GM12878 (cell line): Measurements from ENCODE around the gene MAPKAPK2. TPM values are rescaled to one million over a fixed set of nuclear protein-coding genes. Genes with fewer than 3 reads are reported as not detected.

Source experiments
- ATAC-seq: fragments of 200-7000 bp; cut with Tn5 transposase; 3 replicates; pipeline ENCODE4 v1.9.1; 2020; ENCODE audit warnings: mild to moderate bottlenecking, moderate library complexity
- BruUV-seq: library from RNA; stranded (reverse); fragments of 400-500 nt; replicated peaks from 2 replicates; lab custom pipeline; 2021; lab: Mats Ljungman, UMichigan
- CTCF ChIA-PET: fragments of 300-600 bp; sonication (Branson Sonifier 250); formaldehyde crosslinking; extraction: SDS; loops from one replicate; lab custom pipeline; 2021; ENCODE audit warnings: inconsistent platforms; lab: Yijun Ruan, JAX
- POLR2A ChIA-PET: fragments of 350-600 bp; formaldehyde crosslinking; extraction: SDS; loops from one replicate; lab custom pipeline; 2021; ENCODE audit warnings: inconsistent platforms; lab: Charles Lee
- RAD21 ChIA-PET: fragments of 300-600 bp; sonication (Branson Sonifier 250); formaldehyde crosslinking; loops from one replicate; lab custom pipeline; 2023; ENCODE audit warnings: antibody characterized with exemption; ENCODE audit not compliant: unreplicated experiment; lab: Charles Lee
- SMC1A ChIA-PET: fragments of 300-600 bp; sonication (Branson Sonifier 250); formaldehyde crosslinking; loops from one replicate; lab custom pipeline; 2023; ENCODE audit not compliant: unreplicated experiment, uncharacterized antibody; lab: Charles Lee
- DNase-seq: peaks from one replicate; pipeline ENCODE4 v3.0.0-alpha.2; 2011; ENCODE audit warnings: low read depth, low spot score
- FAIRE-seq: peaks from 3 replicates; lab custom pipeline; 2011; peaks lifted over from hg19 to GRCh38; lab: Jason Lieb, UNC
- H2AFZ ChIP-seq: 2 replicates; pipeline ENCODE4 v1.6.0; 2011; ENCODE audit warnings: low read depth, low read length, control low read depth; ENCODE audit not compliant: control insufficient read depth
- H3K27ac ChIP-seq: 2 replicates; pipeline ENCODE4 v1.5.1; 2011; ENCODE audit warnings: control low read depth; ENCODE audit not compliant: control insufficient read depth, insufficient read depth
- H3K27me3 ChIP-seq, 2 experiments: replicated peaks in 1 of 2; 2 replicates each; pipeline versions ENCODE4 v1.6.0 to v1.6.1; 2011; ENCODE audit warnings: low read length in 1 of 2; ENCODE audit not compliant: control insufficient read depth in 2 of 2, insufficient read depth in 2 of 2
- H3K36me3 ChIP-seq, 2 experiments: 2 replicates each; pipeline ENCODE4 v1.5.1; 2011; ENCODE audit warnings: low read length in 1 of 2; ENCODE audit not compliant: control insufficient read depth in 2 of 2, insufficient read depth in 2 of 2
- H3K4me1 ChIP-seq: 2 replicates; pipeline ENCODE4 v1.6.1; 2011; ENCODE audit warnings: mild to moderate bottlenecking, low read length, moderate library complexity, mixed read lengths; ENCODE audit not compliant: control insufficient read depth, insufficient read depth
- H3K4me2 ChIP-seq: 2 replicates; pipeline ENCODE4 v1.6.0; 2011; ENCODE audit warnings: control low read depth; ENCODE audit not compliant: control insufficient read depth, insufficient read depth
- H3K4me3 ChIP-seq: fragments of 200-600 bp; sonication (generic); 2 replicates; pipeline ENCODE4 v1.5.1; 2016
- H3K79me2 ChIP-seq: 2 replicates; pipeline ENCODE4 v1.6.0; 2011; ENCODE audit warnings: low read length; ENCODE audit not compliant: control insufficient read depth, insufficient read depth
- H3K9ac ChIP-seq: 2 replicates; pipeline ENCODE4 v1.8.0; 2011; ENCODE audit warnings: low read length, control low read depth, mixed read lengths; ENCODE audit not compliant: control insufficient read depth, insufficient read depth
- H3K9me3 ChIP-seq: replicated peaks from 3 replicates; pipeline ENCODE4 v1.5.1; 2011; ENCODE audit warnings: mild to moderate bottlenecking, low read length; ENCODE audit not compliant: control insufficient read depth, insufficient read depth
- H4K20me1 ChIP-seq: 2 replicates; pipeline ENCODE4 v1.6.0; 2011; ENCODE audit not compliant: control insufficient read depth, insufficient read depth
- BACH1 ChIP-seq: fragments of 450-650 bp; IDR thresholded peaks from 2 replicates; pipeline ENCODE4 v1.6.1; 2017; ENCODE audit warnings: mild to moderate bottlenecking, borderline replicate concordance
- BRCA1 ChIP-seq: IDR thresholded peaks from 2 replicates; pipeline ENCODE4 v1.6.1; 2011; ENCODE audit warnings: low read depth, low read length, improper control_type of control experiment
- CBFB ChIP-seq: IDR thresholded peaks from 2 replicates; pipeline ENCODE4 v1.6.1; 2016; ENCODE audit warnings: antibody characterized with exemption, low read depth
- CHD2 ChIP-seq: IDR thresholded peaks from 2 replicates; pipeline ENCODE4 v1.6.1; 2011; ENCODE audit warnings: low read depth, low read length, improper control_type of control experiment, borderline replicate concordance
- EED ChIP-seq: sonication (generic); IDR thresholded peaks from 2 replicates; pipeline ENCODE4 v1.6.1; 2016; ENCODE audit warnings: antibody characterized with exemption, low read depth
- EP300 ChIP-seq, 2 experiments: fragments of 150-350 bp in 1 of 2; IDR thresholded peaks; 2 replicates each; pipeline ENCODE4 v1.6.1; 2011 to 2012; ENCODE audit warnings: low read depth in 2 of 2, low read length in 2 of 2, borderline replicate concordance in 1 of 2, improper control_type of control experiment in 1 of 2, inconsistent platforms in 1 of 2; ENCODE audit not compliant: control insufficient read depth in 1 of 2
- HCFC1 ChIP-seq: fragments of 150-350 bp; IDR thresholded peaks from 2 replicates; pipeline ENCODE4 v1.6.1; 2014; ENCODE audit warnings: low read length
- JUNB ChIP-seq: IDR thresholded peaks from 2 replicates; pipeline ENCODE4 v1.6.1; 2016; ENCODE audit warnings: antibody characterized with exemption, mild to moderate bottlenecking
- JUND ChIP-seq: IDR thresholded peaks from 2 replicates; pipeline ENCODE4 v1.6.1; 2012; ENCODE audit warnings: low read depth, mild to moderate bottlenecking, low read length, improper control_type of control experiment, moderate library complexity
- KLF5 ChIP-seq: fragments of 450-650 bp; IDR thresholded peaks from 2 replicates; pipeline ENCODE4 v1.6.1; 2014; ENCODE audit warnings: mild to moderate bottlenecking; ENCODE audit not compliant: partially characterized antibody
- MEF2B ChIP-seq: fragments of 450-650 bp; IDR thresholded peaks from 2 replicates; pipeline ENCODE4 v1.6.1; 2018; ENCODE audit warnings: mild to moderate bottlenecking, moderate library complexity; ENCODE audit not compliant: partially characterized antibody, poor library complexity, severe bottlenecking
- NFIC ChIP-seq: IDR thresholded peaks from 2 replicates; pipeline ENCODE4 v1.6.1; 2012; ENCODE audit warnings: low read depth, mild to moderate bottlenecking, inconsistent platforms, low read length, moderate library complexity
- NFYB ChIP-seq: IDR thresholded peaks from 2 replicates; pipeline ENCODE4 v1.6.1; 2011; ENCODE audit warnings: low read depth, mild to moderate bottlenecking, low read length, improper control_type of control experiment, moderate library complexity; ENCODE audit not compliant: insufficient read depth
- PAX5 ChIP-seq: IDR thresholded peaks from 2 replicates; pipeline ENCODE4 v1.6.1; 2011; ENCODE audit warnings: low read depth, low read length, borderline replicate concordance
- POU2F2 ChIP-seq: IDR thresholded peaks from 3 replicates; pipeline ENCODE4 v1.6.1; 2011; ENCODE audit warnings: low read depth, mild to moderate bottlenecking, low read length, borderline replicate concordance
- RAD21 ChIP-seq: IDR thresholded peaks from 2 replicates; pipeline ENCODE4 v1.6.1; 2011; ENCODE audit warnings: mild to moderate bottlenecking, low read depth, low read length, moderate library complexity; ENCODE audit not compliant: insufficient read depth
- RELB ChIP-seq: fragments of 450-650 bp; IDR thresholded peaks from 2 replicates; pipeline ENCODE4 v1.6.1; 2017; ENCODE audit warnings: low read depth, mild to moderate bottlenecking, moderate library complexity
- SIN3A ChIP-seq: IDR thresholded peaks from 2 replicates; pipeline ENCODE4 v1.6.1; 2012; ENCODE audit warnings: low read depth, low read length, improper control_type of control experiment
- TCF3 ChIP-seq: IDR thresholded peaks from 2 replicates; pipeline ENCODE4 v1.6.1; 2012; ENCODE audit warnings: low read depth, mild to moderate bottlenecking, low read length, borderline replicate concordance; ENCODE audit not compliant: insufficient read depth
- WGBS: methylation state at CpG from one replicate; pipeline ENCODE4 v1.1.6; 2016; ENCODE audit warnings: low lambda C conversion rate; ENCODE audit not compliant: insufficient replicate concordance, insufficient coverage; ENCODE audit errors: missing lambda C conversion rate; 5-methylcytosine and 5-hydroxymethylcytosine counted together
- in situ Hi-C: fragments of 300-500 bp; cut with MboI; formaldehyde crosslinking; loops from 9 replicates; pipeline ENCODE4 v1.14.3; 2018; ENCODE audit warnings: mixed read lengths
- intact Hi-C: fragments of 100-400 bp; cut with micrococcal nuclease; formaldehyde crosslinking; loops from one replicate; pipeline ENCODE4 v1.14.2; 2022; ENCODE audit not compliant: unreplicated experiment
- polyA plus RNA-seq, 11 experiments: library from polyadenylated mRNA; depleted of rRNA in 4 of 11; unstranded in 6 of 11; stranded (reverse) in 5 of 11; fragments of >200 nt; fragmentation: Nextera tagmentation in 4 of 11; fragmentation: Illumina TruSeq in 1 of 11; extraction: Ambion mirVana in 4 of 11; extraction: Trizol in 1 of 11; gene quantifications; 1 replicate in 1 of 11; 2 replicates in 10 of 11; pipeline versions ENCODE4 v1.2.1 to v1.2.3, GENCODE V29; 2011 to 2016; ENCODE audit warnings: inconsistent platforms in 2 of 11, missing spikeins in 2 of 11, low read depth in 1 of 11
- total RNA-seq, 4 experiments: library from RNA; depleted of rRNA in 3 of 4; stranded (reverse); fragments of >200 nt in 3 of 4; fragmentation: Illumina TruSeq in 1 of 4; extraction: Trizol in 1 of 4; gene quantifications; 2 replicates each; pipeline versions ENCODE4 v1.2.1 to v1.2.3, GENCODE V29; 2013 to 2021
- TF ChIP-seq, protein P1 (sequence below): fragments of 450-650 bp; formaldehyde crosslinking; IDR thresholded peaks from 2 replicates; pipeline ENCODE4 v1.4.0; 2022; ENCODE audit warnings: mild to moderate bottlenecking, moderate library complexity

MAPKAPK2 gene
- total and polyA plus RNA-seq, 10 of the 15 experiments (the other 5 are each of a cell fraction or from before 2014, with no cell fraction given): 0.72 to 92.2 (median 49.3) TPM

DNA sequence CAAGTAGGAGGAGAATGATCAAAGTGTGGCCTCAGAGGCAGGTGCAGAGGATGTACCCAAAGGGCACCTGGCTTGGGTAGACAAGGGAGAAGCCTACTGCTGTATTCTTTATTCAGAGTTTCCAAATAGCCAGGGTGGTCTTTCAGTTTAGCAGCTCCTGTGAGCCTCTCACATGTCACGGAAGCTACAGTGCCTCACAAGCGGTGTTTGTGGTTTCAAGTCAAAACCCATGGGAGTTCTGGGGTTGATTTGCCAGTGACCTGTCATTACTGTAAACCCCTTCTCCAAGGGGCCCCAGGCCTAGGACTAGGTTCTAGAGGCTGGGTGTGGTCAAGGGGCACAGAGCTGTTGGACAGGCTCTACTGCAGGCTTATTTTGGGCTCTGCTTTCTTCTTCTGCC lies 97.7 kb downstream of the MAPKAPK2 start:
- ChIA-PET RAD21 (interaction anchor here (0.7 to 13.8 kb wide), 8 partner anchors 11 to 48 kb away, joined by 3 to 363 read pairs (median 6); partner anchors contain the start of genes IL10 and IL19), POLR2A (interaction anchor here (0.9 to 13.9 kb wide), 4 partner anchors 10 to 42 kb away, joined by 3 to 283 read pairs (median 4); partner anchors contain the start of genes IL10 and IL19), SMC1A (interaction anchor here (0.6 to 18.3 kb wide), 11 partner anchors 8 to 139 kb away, joined by 3 to 410 read pairs (median 5); partner anchors contain the start of genes FCMR, IL10 and IL19), CTCF (interaction anchor here (0.7 to 14.2 kb wide), 8 partner anchors 10 to 129 kb away, joined by 3 to 221 read pairs (median 4); partner anchors contain the start of genes IL10 and IL19)
- no peaks in the 10 kb centered on the region for H3K9me3 ChIP-seq
- H3K9ac ChIP-seq: no peak overlapping the region
- H4K20me1 ChIP-seq: no peaks in the 10 kb centered on the region
- ATAC-seq (peak; percentile 85), FAIRE-seq (peak; percentile 35), DNase-seq (no peak)
- no peaks in the 10 kb centered on the region for H3K36me3 ChIP-seq
- H3K27ac ChIP-seq: peak overlapping the region; percentile 85; the same call in 1 of the 2 replicates
- intact Hi-C loops: no loop called here
- peak overlapping the region; percentile 62; the same call in 1 of the 2 replicates for H3K4me2 ChIP-seq
- in situ Hi-C loops: loop anchor here (10.0 kb wide), 1 partner anchor 728 kb away; the partner anchor contains the start of gene RHEX
- no peak overlapping the region for H3K4me3 ChIP-seq
- H3K27me3 ChIP-seq: no peaks in the 10 kb centered on the region
- BruUV-seq: no TSS peak
- H2AFZ ChIP-seq: no peak overlapping the region
- H3K79me2 ChIP-seq: peaks cover 10% of the 10 kb centered on the region
- peaks cover 49% of the 10 kb centered on the region for H3K4me1 ChIP-seq
- WGBS: 2% methylated on average over 2 of the region's 2 CpGs
- TF ChIP-seq EP300 (IDR thresholded peaks at IDR 0.05; ENCODE audit: borderline replicate concordance in 1 of 2, control insufficient read depth in 1 of 2, low read depth in 2 of 2, low read length in 2 of 2): peak; percentile 79 to 81; a peak in 3 of 4 replicates
- no peak for TF ChIP-seq HCFC1
- peak; percentile 86 for TF ChIP-seq RELB
- peak; percentile 92 for TF ChIP-seq CBFB
- peak; percentile 60; the same call in 1 of the 3 replicates for TF ChIP-seq POU2F2
- TF ChIP-seq NFYB: no peak
- peak; percentile 67 for TF ChIP-seq JUNB
- TF ChIP-seq SIN3A: no peak
- peak; percentile 89 for TF ChIP-seq EED
- peak; percentile 71 for TF ChIP-seq NFIC
- 0 out of 2 replicates have a peak, but pooled peaks have one; percentile 66 for TF ChIP-seq CHD2
- 0 out of 2 replicates have a peak, but pooled peaks have one; percentile 44 for TF ChIP-seq TCF3
- peak; percentile 86; the same call in 1 of the 2 replicates for TF ChIP-seq PAX5
- TF ChIP-seq MEF2B: peak; percentile 97
- no peak for TF ChIP-seq RAD21
- no peak for TF ChIP-seq JUND
- no peak for TF ChIP-seq BRCA1
- TF ChIP-seq, protein P1, sequence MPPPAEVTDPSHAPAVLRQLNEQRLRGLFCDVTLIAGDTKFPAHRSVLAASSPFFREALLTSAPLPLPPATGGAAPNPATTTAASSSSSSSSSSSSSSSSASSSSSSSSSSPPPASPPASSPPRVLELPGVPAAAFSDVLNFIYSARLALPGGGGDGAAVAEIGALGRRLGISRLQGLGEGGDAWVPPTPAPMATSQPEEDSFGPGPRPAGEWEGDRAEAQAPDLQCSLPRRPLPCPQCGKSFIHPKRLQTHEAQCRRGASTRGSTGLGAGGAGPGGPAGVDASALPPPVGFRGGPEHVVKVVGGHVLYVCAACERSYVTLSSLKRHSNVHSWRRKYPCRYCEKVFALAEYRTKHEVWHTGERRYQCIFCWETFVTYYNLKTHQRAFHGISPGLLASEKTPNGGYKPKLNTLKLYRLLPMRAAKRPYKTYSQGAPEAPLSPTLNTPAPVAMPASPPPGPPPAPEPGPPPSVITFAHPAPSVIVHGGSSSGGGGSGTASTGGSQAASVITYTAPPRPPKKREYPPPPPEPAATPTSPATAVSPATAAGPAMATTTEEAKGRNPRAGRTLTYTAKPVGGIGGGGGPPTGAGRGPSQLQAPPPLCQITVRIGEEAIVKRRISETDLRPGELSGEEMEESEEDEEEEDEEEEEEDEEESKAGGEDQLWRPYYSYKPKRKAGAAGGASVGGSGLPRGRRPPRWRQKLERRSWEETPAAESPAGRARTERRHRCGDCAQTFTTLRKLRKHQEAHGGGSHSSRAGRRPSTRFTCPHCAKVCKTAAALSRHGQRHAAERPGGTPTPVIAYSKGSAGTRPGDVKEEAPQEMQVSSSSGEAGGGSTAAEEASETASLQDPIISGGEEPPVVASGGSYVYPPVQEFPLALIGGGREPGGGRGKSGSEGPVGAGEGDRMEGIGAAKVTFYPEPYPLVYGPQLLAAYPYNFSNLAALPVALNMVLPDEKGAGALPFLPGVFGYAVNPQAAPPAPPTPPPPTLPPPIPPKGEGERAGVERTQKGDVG (CRISPR knock-in tag): no peak
- peak; percentile 44 for TF ChIP-seq KLF5
- TF ChIP-seq BACH1: no peak; the same call in 1 of the 2 replicates
